Measurements from ENCODE around the gene PLB1.
"Not testable (repeated sequence)": the region's sequence is repeated elsewhere in the genome, so short reads cannot be mapped to it uniquely, and the experiment has no call there.

PLB1 gene

GRCh38 chr2:28469304-28469703 lies 26.6 kb upstream of the PLB1 start:
- in situ Hi-C loops (cut with MboI; ENCODE audit: low sequenced_read_pairs), result no loop called here

- in situ Hi-C loops (cut with MboI; ENCODE audit: low sequenced_read_pairs), result no loop called here
These were observed 25.8 kb upstream of the PLB1 start for GRCh38 chr2:28469947-28470535.

GRCh38 chr2:28470759-28471158 lies 25.1 kb upstream of the PLB1 start:
- in situ Hi-C loops (cut with MboI; ENCODE audit: low sequenced_read_pairs), result no loop called here

GRCh38 chr2:28471214-28471613 lies 24.6 kb upstream of the PLB1 start:
- in situ Hi-C loops (cut with MboI; ENCODE audit: low sequenced_read_pairs), result no loop called here

GRCh38 chr2:28471701-28472236 lies 24.1 kb upstream of the PLB1 start:
- in situ Hi-C loops (cut with MboI; ENCODE audit: low sequenced_read_pairs), result no loop called here

- in situ Hi-C loops (cut with MboI; ENCODE audit: low sequenced_read_pairs), result not testable (repeated sequence)
These were observed 23.2 kb upstream of the PLB1 start for GRCh38 chr2:28472641-28473040.

GRCh38 chr2:28475088-28475595 lies 20.7 kb upstream of the PLB1 start:
- in situ Hi-C loops (cut with MboI; ENCODE audit: low sequenced_read_pairs), result no loop called here

- in situ Hi-C loops (cut with MboI; ENCODE audit: low sequenced_read_pairs), result no loop called here
These were observed 18.8 kb upstream of the PLB1 start for GRCh38 chr2:28477087-28477486.

- in situ Hi-C loops (cut with MboI; ENCODE audit: low sequenced_read_pairs), result no loop called here
These were observed 18.2 kb upstream of the PLB1 start for GRCh38 chr2:28477645-28478044.

- in situ Hi-C loops (cut with MboI; ENCODE audit: low sequenced_read_pairs), result no loop called here
These were observed 15.3 kb upstream of the PLB1 start for GRCh38 chr2:28480403-28481049.

- in situ Hi-C loops (cut with MboI; ENCODE audit: low sequenced_read_pairs), result no loop called here
These were observed 14.0 kb upstream of the PLB1 start for GRCh38 chr2:28481905-28482304.

GRCh38 chr2:28484835-28485234 lies 11.0 kb upstream of the PLB1 start:
- in situ Hi-C loops (cut with MboI; ENCODE audit: low sequenced_read_pairs), result no loop called here

GRCh38 chr2:28486526-28486925 lies 9.3 kb upstream of the PLB1 start:
- in situ Hi-C loops (cut with MboI; ENCODE audit: low sequenced_read_pairs), result no loop called here

GRCh38 chr2:28487258-28487657 lies 8.6 kb upstream of the PLB1 start:
- in situ Hi-C loops (cut with MboI; ENCODE audit: low sequenced_read_pairs), result no loop called here

GRCh38 chr2:28488083-28488830 lies 7.6 kb upstream of the PLB1 start:
- in situ Hi-C loops (cut with MboI; ENCODE audit: low sequenced_read_pairs), result no loop called here

- in situ Hi-C loops (cut with MboI; ENCODE audit: low sequenced_read_pairs), result no loop called here
These were observed 6.8 kb upstream of the PLB1 start for GRCh38 chr2:28488858-28489575.

GRCh38 chr2:28490558-28490957 lies 5.3 kb upstream of the PLB1 start:
- in situ Hi-C loops (cut with MboI; ENCODE audit: low sequenced_read_pairs), result no loop called here

GRCh38 chr2:28492282-28492681 lies 3.6 kb upstream of the PLB1 start:
- in situ Hi-C loops (cut with MboI; ENCODE audit: low sequenced_read_pairs), result no loop called here

- in situ Hi-C loops (cut with MboI; ENCODE audit: low sequenced_read_pairs), result no loop called here
These were observed 2.2 kb upstream of the PLB1 start for GRCh38 chr2:28493636-28494035.

GRCh38 chr2:28496781-28497180 lies 921 bp downstream of the PLB1 start:
- in situ Hi-C loops (cut with MboI; ENCODE audit: low sequenced_read_pairs), result no loop called here

- in situ Hi-C loops (cut with MboI; ENCODE audit: low sequenced_read_pairs), result no loop called here
These were observed 1.3 kb downstream of the PLB1 start for GRCh38 chr2:28497206-28497605.
